HCT116 (cell line): ENCODE data around the gene IRF2BP2. TPM values are rescaled to one million over a fixed set of nuclear protein-coding genes. Genes with fewer than 3 reads are reported as not detected.

Experiments
- ATAC-seq: fragments of 200-7000 bp; cut with Tn5 transposase; 2 replicates; pipeline ENCODE4 v1.9.1; 2020; ENCODE audit warnings: mild to moderate bottlenecking, moderate library complexity
- BruUV-seq: library from RNA; stranded (reverse); fragments of 400-500 nt; replicated peaks from 2 replicates; lab custom pipeline; 2021; lab: Mats Ljungman, UMichigan
- CTCF ChIA-PET: fragments of 300-600 bp; sonication (Branson Sonifier 250); formaldehyde crosslinking; loops from one replicate; lab custom pipeline; 2021; ENCODE audit warnings: antibody characterized with exemption; lab: Charles Lee
- POLR2A ChIA-PET: fragments of 300-600, 350-600 bp; sonication (Branson Sonifier 250); formaldehyde crosslinking; loops from one replicate; lab custom pipeline; 2021; ENCODE audit warnings: antibody characterized with exemption; lab: Charles Lee
- RAD21 ChIA-PET, 2 experiments: fragments of 300-600 bp; sonication (Branson Sonifier 250); formaldehyde crosslinking; loops; one replicate each; lab custom pipeline; 2023; ENCODE audit warnings: low total read pairs in 2 of 2; ENCODE audit not compliant: uncharacterized antibody in 2 of 2, unreplicated experiment in 2 of 2, low non-redundant PET in 1 of 2; lab: Charles Lee
- DNase-seq: peaks from one replicate; pipeline ENCODE4 v3.0.0-alpha.2; 2010; ENCODE audit warnings: low read depth, low spot score
- H2AFZ ChIP-seq: fragments of 200-600 bp; shearing (Covaris generic), sonication (generic); 2 replicates; pipeline ENCODE4 v1.6.1; 2017; ENCODE audit warnings: low read depth, mixed run types, mixed read lengths, antibody characterized with exemption, low read length; ENCODE audit not compliant: poor library complexity, severe bottlenecking
- H3K27ac ChIP-seq: 2 replicates; pipeline ENCODE4 v1.5.1; 2012; ENCODE audit warnings: low read depth, low read length
- H3K27me3 ChIP-seq: fragments of 200-600 bp; sonication (generic); 2 replicates; pipeline ENCODE4 v1.6.1; 2016; ENCODE audit warnings: mixed run types, low read length, mixed read lengths; ENCODE audit not compliant: insufficient read depth
- H3K36me3 ChIP-seq, 2 experiments: fragments of 200-500 bp in 1 of 2; fragments of 200-600 bp in 1 of 2; sonication (Bioruptor generic) in 1 of 2; sonication (generic) in 1 of 2; 2 replicates each; pipeline versions ENCODE4 v1.5.1 to v1.6.1; 2014 to 2016; ENCODE audit warnings: low read length in 2 of 2, inconsistent platforms in 1 of 2, mixed read lengths in 1 of 2, mixed run types in 1 of 2; ENCODE audit not compliant: insufficient read depth in 2 of 2, control insufficient read depth in 1 of 2
- H3K4me1 ChIP-seq, 2 experiments: fragments of 200-600 bp in 1 of 2; sonication (generic) in 1 of 2; 2 replicates each; pipeline versions ENCODE4 v1.5.1 to v1.6.1; 2012 to 2017; ENCODE audit warnings: low read length in 2 of 2, inconsistent platforms in 1 of 2, mild to moderate bottlenecking in 1 of 2, mixed read lengths in 1 of 2, mixed run types in 1 of 2, moderate library complexity in 1 of 2; ENCODE audit not compliant: insufficient read depth in 2 of 2, control insufficient read depth in 1 of 2
- H3K4me2 ChIP-seq: fragments of 200-600 bp; sonication (generic); 2 replicates; pipeline ENCODE4 v1.6.1; 2017; ENCODE audit warnings: mixed run types, low read length, mixed read lengths
- H3K4me3 ChIP-seq, 2 experiments: fragments of 200-600 bp in 1 of 2; sonication (generic) in 1 of 2; replicated peaks in 1 of 2; 2 replicates each; pipeline ENCODE4 v1.5.1; 2011 to 2016; ENCODE audit warnings: low read length in 2 of 2, control low read depth in 1 of 2, low read depth in 1 of 2, mild to moderate bottlenecking in 1 of 2, mixed read lengths in 1 of 2, mixed run types in 1 of 2
- H3K79me2 ChIP-seq: fragments of 200-600 bp; sonication (generic); 2 replicates; pipeline ENCODE4 v1.6.1; 2017; ENCODE audit warnings: mild to moderate bottlenecking, mixed run types, low read length, moderate library complexity, mixed read lengths; ENCODE audit not compliant: insufficient read depth
- H3K9ac ChIP-seq: fragments of 200-600 bp; sonication (generic); 2 replicates; pipeline ENCODE4 v1.6.1; 2016; ENCODE audit warnings: low read length, mixed read lengths
- H3K9me2 ChIP-seq: fragments of 200-600 bp; sonication (generic), shearing (Covaris generic); 2 replicates; pipeline ENCODE4 v1.6.1; 2017; ENCODE audit warnings: mixed run types, mild to moderate bottlenecking, moderate library complexity; ENCODE audit not compliant: insufficient read depth
- H3K9me3 ChIP-seq, 2 experiments: fragments of 200-500 bp in 1 of 2; fragments of 200-600 bp in 1 of 2; sonication (Bioruptor generic) in 1 of 2; sonication (generic) in 1 of 2; 2 replicates each; pipeline ENCODE4 v1.6.1; 2014 to 2017; ENCODE audit warnings: low read length in 2 of 2, mixed read lengths in 2 of 2, inconsistent platforms in 1 of 2, low read depth in 1 of 2, mild to moderate bottlenecking in 1 of 2, mixed run types in 1 of 2, moderate library complexity in 1 of 2; ENCODE audit not compliant: control insufficient read depth in 1 of 2, insufficient read depth in 1 of 2
- H4K20me1 ChIP-seq: fragments of 200-600 bp; sonication (generic), shearing (Covaris generic); 2 replicates; pipeline ENCODE4 v1.6.1; 2017; ENCODE audit warnings: mixed run types, mild to moderate bottlenecking, moderate library complexity; ENCODE audit not compliant: insufficient read depth
- CBX3 ChIP-seq: IDR thresholded peaks from 2 replicates; pipeline ENCODE4 v1.6.1; 2012; ENCODE audit warnings: low read depth
- ELF1 ChIP-seq: IDR thresholded peaks from 2 replicates; pipeline ENCODE4 v1.6.1; 2012; ENCODE audit warnings: low read depth, borderline replicate concordance
- POLR2AphosphoS5 ChIP-seq: IDR thresholded peaks from 2 replicates; pipeline ENCODE4 v1.6.1; 2011; ENCODE audit warnings: mild to moderate bottlenecking, low read depth, low read length, moderate library complexity
- RAD21 ChIP-seq: IDR thresholded peaks from 2 replicates; pipeline ENCODE4 v1.6.1; 2012; ENCODE audit warnings: low read depth, mild to moderate bottlenecking
- SP1 ChIP-seq: IDR thresholded peaks from 2 replicates; pipeline ENCODE4 v1.6.1; 2012; ENCODE audit warnings: low read depth
- TCF7L2 ChIP-seq: IDR thresholded peaks from 2 replicates; pipeline ENCODE4 v1.7.0; 2011; ENCODE audit warnings: borderline replicate concordance, inconsistent platforms; ENCODE audit not compliant: insufficient read depth, insufficient read length; ENCODE audit errors: extremely low read depth
- YY1 ChIP-seq: IDR thresholded peaks from 2 replicates; pipeline ENCODE4 v1.6.1; 2011; ENCODE audit warnings: low read length, low read depth, moderate library complexity, mild to moderate bottlenecking; ENCODE audit not compliant: insufficient replicate concordance; ENCODE audit errors: extremely low read depth
- ZFX ChIP-seq: fragments of 450-650 bp; IDR thresholded peaks from 2 replicates; pipeline ENCODE4 v1.6.1; 2017
- intact Hi-C: fragments of 100-400 bp; cut with micrococcal nuclease; formaldehyde crosslinking; loops from 2 replicates; pipeline ENCODE4 v1.10.0; 2022
- total RNA-seq: library from RNA; stranded (reverse); gene quantifications from one replicate; pipeline ENCODE4 v1.2.1, GENCODE V29; 2021; ENCODE audit not compliant: unreplicated experiment
- TF ChIP-seq, protein P1 (sequence below): IDR thresholded peaks from 2 replicates; pipeline ENCODE4 v1.6.1; 2011; ENCODE audit warnings: mild to moderate bottlenecking, low read length, moderate library complexity; ENCODE audit not compliant: insufficient replicate concordance; ENCODE audit errors: extremely low read depth
- TF ChIP-seq, protein P2 (sequence below), 3 experiments: fragments of 200-600 bp in 1 of 3; sonication (generic) in 1 of 3; IDR thresholded peaks in 2 of 3; conservative IDR thresholded peaks in 1 of 3; 2 replicates each; pipeline ENCODE4 v1.5.1; 2012 to 2017; ENCODE audit warnings: low read depth in 2 of 3, low read length in 2 of 3, antibody characterized with exemption in 1 of 3, borderline replicate concordance in 1 of 3, control low read depth in 1 of 3, mild to moderate bottlenecking in 1 of 3, mixed read lengths in 1 of 3, mixed run types in 1 of 3, moderate library complexity in 1 of 3; ENCODE audit not compliant: insufficient read depth in 1 of 3

IRF2BP2 gene
- total RNA-seq, 1 experiment from 2014 or later = 61.3 TPM

DNA sequence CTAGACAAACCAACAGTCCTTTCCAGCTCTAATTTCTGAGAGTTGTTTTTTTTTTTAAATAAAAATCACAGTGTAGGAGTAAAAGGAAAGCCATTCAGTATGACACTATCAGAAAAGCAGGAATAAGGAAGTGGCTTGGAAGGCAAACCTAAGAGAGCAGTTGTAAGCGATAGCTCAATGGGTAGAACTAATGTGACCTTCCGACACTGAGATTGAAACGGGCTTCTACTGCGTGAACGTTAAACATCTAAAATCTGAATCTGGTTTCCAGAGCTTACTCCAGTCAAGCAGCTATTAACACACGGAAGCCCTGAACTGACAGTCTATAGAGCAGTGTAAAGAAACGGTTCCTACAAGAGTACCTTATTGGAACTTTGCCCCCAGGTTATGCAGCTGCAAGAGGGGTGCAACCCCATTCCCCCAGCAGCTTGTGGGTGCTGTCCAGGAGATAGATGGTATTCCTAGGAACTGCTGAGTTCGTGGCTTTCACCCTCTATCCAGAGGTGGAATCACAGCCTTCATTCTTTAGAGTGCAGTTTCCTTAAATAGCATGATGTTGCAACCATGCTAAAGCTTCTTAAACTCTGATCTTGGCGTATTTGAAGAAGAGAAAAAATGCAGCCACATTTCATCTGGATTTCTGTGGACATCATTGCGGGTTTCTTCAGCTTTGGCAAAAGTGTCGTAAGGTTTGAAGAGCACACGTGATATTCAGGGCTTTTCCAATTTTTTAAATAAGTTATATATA is 3.3 kb upstream of the IRF2BP2 start:
- Histone ChIP-seq H2AFZ (peak overlapping the region; percentile 50), H3K36me3 (no peaks in the 10 kb centered on the region), H3K9me3 (no peaks in the 10 kb centered on the region), H4K20me1 (no peaks in the 10 kb centered on the region), H3K79me2 (peaks cover 6% of the 10 kb centered on the region), H3K4me2 (peak overlapping the region; percentile 98), H3K9ac (peak overlapping the region; percentile 93), H3K4me1 (peaks cover 28 to 48% of the 10 kb centered on the region in 2 experiments), H3K27ac (peak overlapping the region; percentile 89), H3K9me2 (no peaks in the 10 kb centered on the region), H3K27me3 (no peaks in the 10 kb centered on the region), H3K4me3 (peak overlapping the region in 1 of 2 experiments; percentile 64; a peak in 2 of 4 replicates)
- ATAC-seq (no peak), DNase-seq (no peak)
- POLR2A ChIA-PET = interaction anchor here (0.6 to 4.2 kb wide), 11 partner anchors 9 to 114 kb away, joined by 3 to 46 read pairs (median 3); no protein-coding TSS in a partner anchor
- TF ChIP-seq SP1 (no peak), POLR2AphosphoS5 (peak; percentile 27; the same call in 1 of the 2 replicates), ELF1 (no peak)
- intact Hi-C loops = loop anchor here (5.0 kb wide), 2 partner anchors 159 to 369 kb away; no protein-coding TSS in a partner anchor
- RAD21 ChIA-PET = interaction anchor here in 1 of 2 experiments (1.0 kb wide), 1 partner anchor 471 kb away, joined by 3 read pairs; no protein-coding TSS in a partner anchor
- CTCF ChIA-PET = interaction anchor here (1.0 kb wide), 1 partner anchor 111 kb away, joined by 4 read pairs; no protein-coding TSS in a partner anchor
- BruUV-seq = TSS peak; percentile 84

DNA sequence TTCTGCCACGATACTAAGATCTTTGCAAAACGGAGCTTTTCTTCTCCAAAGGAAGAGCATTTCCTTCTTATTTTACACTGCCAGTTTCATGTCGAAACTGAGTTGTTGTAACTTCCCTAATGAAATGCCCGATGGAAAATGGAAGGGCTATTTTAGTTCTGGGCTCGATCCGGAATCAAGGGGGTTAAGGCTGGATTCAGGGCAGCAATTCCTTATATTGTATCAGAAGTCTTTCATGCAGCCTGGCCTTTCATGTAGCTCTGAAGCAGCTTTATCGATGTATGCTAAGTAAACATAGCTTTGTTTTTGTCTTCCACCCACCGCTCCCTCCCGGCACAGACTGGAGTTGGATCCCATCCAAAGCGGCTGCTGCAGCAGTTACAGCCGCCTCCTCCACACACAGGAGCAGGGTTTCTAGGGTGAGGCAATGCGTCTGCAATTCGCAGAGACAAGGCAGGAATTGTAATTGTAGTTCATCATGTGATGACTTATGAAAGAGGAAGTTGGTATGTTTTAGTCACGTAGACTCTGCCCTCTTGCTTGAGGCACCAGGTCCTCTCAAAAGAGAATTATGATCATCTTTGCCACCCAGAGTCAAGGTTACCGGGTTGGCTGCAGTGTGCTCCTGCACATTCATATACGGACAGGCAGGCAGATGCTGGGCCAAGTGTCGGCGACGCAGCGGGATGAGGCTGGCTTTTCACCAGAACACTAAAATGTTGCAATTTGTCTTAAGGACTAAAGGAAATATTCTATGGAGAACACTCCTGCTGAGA is 2.6 kb upstream of the IRF2BP2 start:
- no peaks in the 10 kb centered on the region for H3K27me3 ChIP-seq
- peak overlapping the region; percentile 17 to 64; a peak in 3 of 4 replicates for H3K4me3 ChIP-seq
- DNase-seq = peak; percentile 97
- BruUV-seq = no TSS peak
- H2AFZ ChIP-seq = peak overlapping the region; percentile 50
- H3K36me3 ChIP-seq = peaks cover 0 to 4% of the 10 kb centered on the region in 2 experiments; a peak in 1 of 4 replicates
- TF ChIP-seq YY1 (peak; percentile 43), POLR2AphosphoS5 (peak; percentile 82), CBX3 (no peak), TCF7L2 (peak; percentile 94), RAD21 (no peak), ZFX (no peak)
- TF ChIP-seq, protein P1, sequence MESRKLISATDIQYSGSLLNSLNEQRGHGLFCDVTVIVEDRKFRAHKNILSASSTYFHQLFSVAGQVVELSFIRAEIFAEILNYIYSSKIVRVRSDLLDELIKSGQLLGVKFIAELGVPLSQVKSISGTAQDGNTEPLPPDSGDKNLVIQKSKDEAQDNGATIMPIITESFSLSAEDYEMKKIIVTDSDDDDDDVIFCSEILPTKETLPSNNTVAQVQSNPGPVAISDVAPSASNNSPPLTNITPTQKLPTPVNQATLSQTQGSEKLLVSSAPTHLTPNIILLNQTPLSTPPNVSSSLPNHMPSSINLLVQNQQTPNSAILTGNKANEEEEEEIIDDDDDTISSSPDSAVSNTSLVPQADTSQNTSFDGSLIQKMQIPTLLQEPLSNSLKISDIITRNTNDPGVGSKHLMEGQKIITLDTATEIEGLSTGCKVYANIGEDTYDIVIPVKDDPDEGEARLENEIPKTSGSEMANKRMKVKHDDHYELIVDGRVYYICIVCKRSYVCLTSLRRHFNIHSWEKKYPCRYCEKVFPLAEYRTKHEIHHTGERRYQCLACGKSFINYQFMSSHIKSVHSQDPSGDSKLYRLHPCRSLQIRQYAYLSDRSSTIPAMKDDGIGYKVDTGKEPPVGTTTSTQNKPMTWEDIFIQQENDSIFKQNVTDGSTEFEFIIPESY = peak; percentile 27
- TF ChIP-seq, protein P2, sequence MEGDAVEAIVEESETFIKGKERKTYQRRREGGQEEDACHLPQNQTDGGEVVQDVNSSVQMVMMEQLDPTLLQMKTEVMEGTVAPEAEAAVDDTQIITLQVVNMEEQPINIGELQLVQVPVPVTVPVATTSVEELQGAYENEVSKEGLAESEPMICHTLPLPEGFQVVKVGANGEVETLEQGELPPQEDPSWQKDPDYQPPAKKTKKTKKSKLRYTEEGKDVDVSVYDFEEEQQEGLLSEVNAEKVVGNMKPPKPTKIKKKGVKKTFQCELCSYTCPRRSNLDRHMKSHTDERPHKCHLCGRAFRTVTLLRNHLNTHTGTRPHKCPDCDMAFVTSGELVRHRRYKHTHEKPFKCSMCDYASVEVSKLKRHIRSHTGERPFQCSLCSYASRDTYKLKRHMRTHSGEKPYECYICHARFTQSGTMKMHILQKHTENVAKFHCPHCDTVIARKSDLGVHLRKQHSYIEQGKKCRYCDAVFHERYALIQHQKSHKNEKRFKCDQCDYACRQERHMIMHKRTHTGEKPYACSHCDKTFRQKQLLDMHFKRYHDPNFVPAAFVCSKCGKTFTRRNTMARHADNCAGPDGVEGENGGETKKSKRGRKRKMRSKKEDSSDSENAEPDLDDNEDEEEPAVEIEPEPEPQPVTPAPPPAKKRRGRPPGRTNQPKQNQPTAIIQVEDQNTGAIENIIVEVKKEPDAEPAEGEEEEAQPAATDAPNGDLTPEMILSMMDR (IDR thresholded peaks at IDR 0.05 in 2 of 3, conservative IDR thresholded peaks at IDR 0.05 in 1 of 3; ENCODE audit: borderline replicate concordance in 1 of 3, insufficient read depth in 1 of 3, low read depth in 2 of 3, low read length in 2 of 3) = no peak
- peaks cover 13% of the 10 kb centered on the region for H3K79me2 ChIP-seq
- ChIA-PET POLR2A (interaction anchor here (0.6 to 4.2 kb wide), 16 partner anchors 9 to 472 kb away, joined by 3 to 46 read pairs (median 4); no protein-coding TSS in a partner anchor), RAD21 (interaction anchor here (1.0 to 1.9 kb wide), 2 partner anchors 467 to 471 kb away, joined by 3 to 5 read pairs; no protein-coding TSS in a partner anchor), CTCF (interaction anchor here (1.0 to 1.8 kb wide), 2 partner anchors 112 to 113 kb away, joined by 4 to 6 read pairs; no protein-coding TSS in a partner anchor)
- H3K4me1 ChIP-seq = peaks cover 28 to 51% of the 10 kb centered on the region in 2 experiments
- H3K9me3 ChIP-seq = no peaks in the 10 kb centered on the region
- H3K9me2 ChIP-seq = no peaks in the 10 kb centered on the region
- H4K20me1 ChIP-seq = no peaks in the 10 kb centered on the region
- intact Hi-C loops = loop anchor here (1.0 to 5.0 kb wide), 3 partner anchors 160 to 385 kb away; no protein-coding TSS in a partner anchor
- ATAC-seq = peak; percentile 21
- peak overlapping the region; percentile 98 for H3K4me2 ChIP-seq
- peak overlapping the region; percentile 89 for H3K27ac ChIP-seq
- H3K9ac ChIP-seq = peak overlapping the region; percentile 93
